ENCODE measurements around the gene SOX18. TPM values are rescaled to one million over a fixed set of nuclear protein-coding genes. Genes with fewer than 3 reads are reported as not detected.

The SOX18 gene
- total and polyA plus RNA-seq, 2 of the 8 experiments (the other 6 are each of a cell fraction or from before 2014, with no cell fraction given) = 0.09 TPM; not detected in 1

DNA sequence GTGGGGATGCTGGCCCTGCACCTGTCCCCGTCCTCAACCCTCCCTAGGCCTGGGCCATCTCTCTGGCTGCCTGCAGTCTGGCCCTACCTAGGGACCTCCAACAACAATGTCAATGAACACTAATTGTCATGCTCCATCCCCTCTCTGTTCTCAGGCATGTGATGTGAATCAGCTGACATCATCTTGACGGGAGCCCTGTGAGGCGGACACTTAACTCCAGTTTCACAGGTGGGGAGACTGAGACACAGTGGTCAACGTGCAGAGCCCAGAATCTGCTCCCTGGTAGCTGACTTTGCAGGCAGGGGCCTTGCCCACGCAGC, 12.8 kb upstream of the SOX18 start:
- H2BK20ac ChIP-seq (ENCODE audit: low read length) = no peak overlapping the region
- H2BK5ac ChIP-seq (ENCODE audit: low read depth, low read length) = no peak overlapping the region

More for the DNA sequence above, 12.8 kb upstream of the SOX18 start:
- Histone ChIP-seq H3K9me3 (ENCODE audit: insufficient read depth in 2 of 2, low read depth in 1 of 2, low read length in 1 of 2) (no peaks in the 10 kb centered on the region), H2BK12ac (ENCODE audit: low read depth, low read length) (no peak overlapping the region), H3K14ac (ENCODE audit: insufficient read length) (no peak overlapping the region), H3K4me2 (ENCODE audit: insufficient read depth in 1 of 2, low read depth in 2 of 2, low read length in 2 of 2) (peak overlapping the region; percentile 60 to 83), H4K20me1 (replicated peaks in 1 of 2; ENCODE audit: control insufficient read depth in 1 of 2, insufficient read depth in 2 of 2, low read length in 2 of 2) (peaks cover 2 to 6% of the 10 kb centered on the region in 2 experiments), H3K23me2 (ENCODE audit: low read depth, low read length) (peaks cover 2% of the 10 kb centered on the region; the same call in 1 of the 2 replicates), H3K4me1 (replicated peaks in 1 of 4; ENCODE audit: control insufficient read depth in 3 of 4, insufficient read depth in 4 of 4, low read length in 3 of 4) (peaks cover 3 to 17% (median 12%) of the 10 kb centered on the region in 4 experiments), H3K4me3 (ENCODE audit: extremely low read depth in 1 of 4, insufficient read depth in 2 of 4, low read depth in 3 of 4, low read length in 4 of 4) (peak overlapping the region; percentile 66 to 81 (median 72); a peak in 7 of 8 replicates), H3K79me1 (ENCODE audit: low read depth, low read length) (no peaks in the 10 kb centered on the region), H2AFZ (ENCODE audit: low read length) (no peak overlapping the region), H2AK5ac (ENCODE audit: low read depth, low read length) (no peak overlapping the region), H3K79me2 (ENCODE audit: control insufficient read depth in 1 of 2, insufficient read depth in 2 of 2, low read length in 2 of 2) (no peaks in the 10 kb centered on the region), H3K23ac (ENCODE audit: insufficient read length) (no peak overlapping the region), H3K56ac (replicated peaks; ENCODE audit: insufficient read length, low read depth, low read length) (no peak overlapping the region), H4K91ac (replicated peaks; ENCODE audit: insufficient read length, low read length) (peak overlapping the region; percentile 84), H3K9ac (replicated peaks in 1 of 4; ENCODE audit: extremely low read depth in 1 of 4, low read depth in 3 of 4, low read length in 3 of 4) (0 out of 7 replicates have a peak overlapping the region, but pooled peaks of 2 of the 4 experiments have one; percentile 0 to 8), H3K4ac (replicated peaks; ENCODE audit: insufficient read length, low read depth, low read length) (no peak overlapping the region), H2BK120ac (replicated peaks; ENCODE audit: low read depth, low read length) (no peak overlapping the region), H3K36me3 (ENCODE audit: control insufficient read depth in 2 of 4, insufficient read depth in 4 of 4, low read length in 3 of 4) (no peaks in the 10 kb centered on the region), H4K5ac (ENCODE audit: insufficient read length, low read depth, low read length) (peak overlapping the region; percentile 91), H3K27ac (ENCODE audit: low read depth, low read length) (no peak overlapping the region), H3K18ac (ENCODE audit: extremely low read depth, low read length) (no peak overlapping the region), H2BK15ac (ENCODE audit: low read length) (no peak overlapping the region), H3K27me3 (replicated peaks in 1 of 4; ENCODE audit: control insufficient read depth in 3 of 4, extremely low read depth in 1 of 4, insufficient read depth in 3 of 4, low read length in 3 of 4) (no peaks in the 10 kb centered on the region; a peak in 2 of 7 replicates), H4K8ac (ENCODE audit: extremely low read depth, insufficient read depth, low read length) (peak overlapping the region; percentile 72)
- DNase-seq (ENCODE audit: low read depth in 1 of 2, low spot score in 2 of 2) (no peak), FAIRE-seq (no peak)
- POLR2A ChIA-PET (ENCODE audit: partially characterized antibody) = interaction anchor here (0.5 to 1.5 kb wide), 11 partner anchors 8 to 98 kb away, joined by 3 to 7 read pairs (median 4); partner anchors contain the start of genes C20orf204, LKAAEAR1, OPRL1 and RGS19
- 65% methylated on average over 5 of the region's 5 CpGs; no CpG with 5 or more reads in 1 of the 2 experiments for WGBS, 2 experiments (ENCODE audit: extremely low coverage in 1 of 2, insufficient coverage in 1 of 2, insufficient read length in 1 of 2, insufficient replicate concordance in 2 of 2, low coverage in 1 of 2, low lambda C conversion rate in 2 of 2, missing lambda C conversion rate in 1 of 2)
- TF ChIP-seq GABPA (IDR thresholded peaks at IDR 0.05; ENCODE audit: borderline replicate concordance, insufficient read depth, low read length) (no peak), TAF1 (IDR thresholded peaks at IDR 0.05; ENCODE audit: low read depth, low read length) (no peak), CTBP2 (IDR thresholded peaks at IDR 0.05; ENCODE audit: borderline replicate concordance, insufficient read depth, insufficient read length, low read length) (no peak), SRF (IDR thresholded peaks at IDR 0.05; ENCODE audit: low read depth, low read length) (no peak), RXRA (IDR thresholded peaks at IDR 0.05; ENCODE audit: insufficient read depth, low read depth, low read length) (no peak), NANOG (IDR thresholded peaks at IDR 0.05; ENCODE audit: insufficient read depth, low read depth, low read length, poor library complexity, severe bottlenecking) (no peak)
- CTCF ChIA-PET (ENCODE audit: partially characterized antibody) = interaction anchor here (0.6 to 15.0 kb wide), 7 partner anchors 19 to 108 kb away, joined by 3 to 139 read pairs (median 4); partner anchors contain the start of genes LKAAEAR1, OPRL1, PRPF6 and RGS19

All from H1 (cell line).